Lower lobe of right lung (tissue), 2 donors: ENCODE data around the gene NOSTRIN. TPM values are rescaled to one million over a fixed set of nuclear protein-coding genes. Genes with fewer than 3 reads are reported as not detected.

ENCODE experiments used
- ATAC-seq, 2 donors: fragments of 200-7000 bp; cut with Tn5 transposase; one replicate each; pipeline ENCODE4 v1.9.1; 2020 to 2022; ENCODE audit warnings: mild to moderate bottlenecking in 2 of 2, moderate library complexity in 2 of 2
- DNase-seq: peaks from one replicate; pipeline ENCODE4 v3.0.0-alpha.2; 2020
- H3K27ac ChIP-seq: fragments of 200-600 bp; one replicate; pipeline ENCODE4 v1.8.0; 2022
- H3K27me3 ChIP-seq: fragments of 200-600 bp; one replicate; pipeline ENCODE4 v1.8.0; 2022; ENCODE audit warnings: low read depth
- H3K36me3 ChIP-seq: fragments of 200-600 bp; one replicate; pipeline ENCODE4 v1.8.0; 2022; ENCODE audit warnings: mild to moderate bottlenecking
- H3K4me1 ChIP-seq: fragments of 200-600 bp; one replicate; pipeline ENCODE4 v1.8.0; 2022
- H3K4me3 ChIP-seq: fragments of 200-600 bp; one replicate; pipeline ENCODE4 v1.8.0; 2022; ENCODE audit warnings: mild to moderate bottlenecking
- H3K9me3 ChIP-seq: fragments of 200-600 bp; one replicate; pipeline ENCODE4 v1.8.0; 2022
- intact Hi-C: fragments of 100-400 bp; cut with DNase I; formaldehyde crosslinking; loops from one replicate; pipeline ENCODE4 v1.11.0; 2022
- total RNA-seq: library from RNA; stranded (reverse); fragmentation: NEBNext Ultra II Directional; extraction: Animal tissue kit (Norgen Biotek cat#: 25700); gene quantifications from one replicate; pipeline ENCODE4 v1.2.1, GENCODE V29; 2021
- TF ChIP-seq, protein P1 (sequence below): fragments of 200-600 bp; IDR thresholded peaks from one replicate; pipeline ENCODE4 v1.8.0; 2022; ENCODE audit warnings: antibody characterized with exemption, mild to moderate bottlenecking
- donor health status: DM: no; HTN: yes; CAD: no; lungs with severe emphysema.

The NOSTRIN gene
- total RNA-seq, 1 donor from 2014 or later: 45.2 TPM

DNA sequence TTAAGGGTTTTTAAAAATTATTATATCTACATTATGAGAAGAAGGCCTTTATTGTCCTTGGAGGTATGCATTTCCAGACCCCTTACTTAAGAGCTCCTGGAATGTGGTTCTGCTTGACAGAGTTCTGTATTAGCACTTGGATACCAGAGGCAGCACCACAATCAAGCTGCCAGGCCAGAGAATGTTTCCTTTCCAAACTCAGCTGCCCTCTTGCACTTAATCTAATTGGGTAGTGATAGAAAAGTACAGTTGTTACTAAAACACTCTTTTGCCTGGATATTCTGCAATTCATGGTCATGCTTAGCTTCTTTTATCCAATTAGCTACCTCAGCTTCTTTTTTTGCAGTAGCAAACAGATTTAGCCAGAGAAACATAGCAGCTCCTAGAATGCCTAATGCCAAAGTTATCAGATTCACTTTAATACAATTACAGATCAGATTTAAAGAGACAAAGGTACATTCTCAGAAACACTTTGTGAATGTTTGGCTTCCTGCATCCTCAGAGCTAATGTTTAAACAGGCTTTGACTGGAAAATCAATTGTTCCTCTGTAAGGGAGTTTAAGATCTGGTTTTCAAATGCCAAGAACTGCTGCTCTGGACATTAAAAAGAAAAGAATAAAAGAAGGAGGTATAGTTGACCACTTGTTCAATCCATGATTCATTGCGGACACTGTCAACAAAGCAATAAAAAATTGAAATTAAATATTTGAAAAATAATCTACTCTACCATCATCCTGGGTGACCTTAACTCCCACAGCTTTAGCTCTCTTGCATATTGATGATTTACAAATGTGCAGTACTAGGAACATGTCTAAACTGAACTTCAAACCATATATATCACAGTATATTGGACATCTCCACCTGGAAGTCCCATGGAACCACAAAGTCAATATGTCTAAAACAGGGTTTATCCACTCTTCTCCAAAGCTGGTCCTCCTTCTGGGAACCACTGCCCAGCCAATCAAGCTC lies 12.8 kb downstream of the NOSTRIN start:
- DNase-seq (no peak), ATAC-seq (no peak)
- Histone ChIP-seq H3K9me3 (no peaks in the 10 kb centered on the region), H3K27me3 (no peaks in the 10 kb centered on the region), H3K4me3 (no peak overlapping the region), H3K36me3 (no peaks in the 10 kb centered on the region), H3K27ac (no peak overlapping the region), H3K4me1 (no peaks in the 10 kb centered on the region)
- intact Hi-C loops: no loop called here
- TF ChIP-seq, protein P1, sequence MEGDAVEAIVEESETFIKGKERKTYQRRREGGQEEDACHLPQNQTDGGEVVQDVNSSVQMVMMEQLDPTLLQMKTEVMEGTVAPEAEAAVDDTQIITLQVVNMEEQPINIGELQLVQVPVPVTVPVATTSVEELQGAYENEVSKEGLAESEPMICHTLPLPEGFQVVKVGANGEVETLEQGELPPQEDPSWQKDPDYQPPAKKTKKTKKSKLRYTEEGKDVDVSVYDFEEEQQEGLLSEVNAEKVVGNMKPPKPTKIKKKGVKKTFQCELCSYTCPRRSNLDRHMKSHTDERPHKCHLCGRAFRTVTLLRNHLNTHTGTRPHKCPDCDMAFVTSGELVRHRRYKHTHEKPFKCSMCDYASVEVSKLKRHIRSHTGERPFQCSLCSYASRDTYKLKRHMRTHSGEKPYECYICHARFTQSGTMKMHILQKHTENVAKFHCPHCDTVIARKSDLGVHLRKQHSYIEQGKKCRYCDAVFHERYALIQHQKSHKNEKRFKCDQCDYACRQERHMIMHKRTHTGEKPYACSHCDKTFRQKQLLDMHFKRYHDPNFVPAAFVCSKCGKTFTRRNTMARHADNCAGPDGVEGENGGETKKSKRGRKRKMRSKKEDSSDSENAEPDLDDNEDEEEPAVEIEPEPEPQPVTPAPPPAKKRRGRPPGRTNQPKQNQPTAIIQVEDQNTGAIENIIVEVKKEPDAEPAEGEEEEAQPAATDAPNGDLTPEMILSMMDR: no peak

DNA sequence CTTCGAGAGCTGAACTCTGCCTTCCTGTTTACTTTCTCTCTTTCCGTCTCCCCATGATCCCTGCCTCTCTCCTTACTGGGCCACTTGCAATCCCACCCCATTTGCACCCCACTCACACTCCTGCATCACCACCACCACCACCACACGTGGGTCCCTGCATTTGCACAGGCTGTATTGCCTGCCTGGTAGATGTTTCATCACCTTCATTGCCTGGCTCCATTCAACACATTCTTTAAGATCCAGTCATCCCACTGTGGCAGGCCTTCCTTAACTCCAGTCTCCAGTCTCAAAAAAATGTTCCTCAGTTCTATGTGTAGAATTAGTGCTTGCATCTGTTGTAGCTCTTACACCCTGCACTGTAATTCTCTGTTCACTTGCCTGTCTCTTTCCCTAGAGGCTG lies 13.9 kb downstream of the NOSTRIN start:
- TF ChIP-seq, protein P1: no peak
- H3K4me1 ChIP-seq: no peaks in the 10 kb centered on the region
- no peaks in the 10 kb centered on the region for H3K27me3 ChIP-seq
- no peak overlapping the region for H3K4me3 ChIP-seq
- no peaks in the 10 kb centered on the region for H3K9me3 ChIP-seq
- DNase-seq: no peak
- no peaks in the 10 kb centered on the region for H3K36me3 ChIP-seq
- H3K27ac ChIP-seq: no peak overlapping the region
- intact Hi-C loops: no loop called here
- no peak for ATAC-seq

DNA sequence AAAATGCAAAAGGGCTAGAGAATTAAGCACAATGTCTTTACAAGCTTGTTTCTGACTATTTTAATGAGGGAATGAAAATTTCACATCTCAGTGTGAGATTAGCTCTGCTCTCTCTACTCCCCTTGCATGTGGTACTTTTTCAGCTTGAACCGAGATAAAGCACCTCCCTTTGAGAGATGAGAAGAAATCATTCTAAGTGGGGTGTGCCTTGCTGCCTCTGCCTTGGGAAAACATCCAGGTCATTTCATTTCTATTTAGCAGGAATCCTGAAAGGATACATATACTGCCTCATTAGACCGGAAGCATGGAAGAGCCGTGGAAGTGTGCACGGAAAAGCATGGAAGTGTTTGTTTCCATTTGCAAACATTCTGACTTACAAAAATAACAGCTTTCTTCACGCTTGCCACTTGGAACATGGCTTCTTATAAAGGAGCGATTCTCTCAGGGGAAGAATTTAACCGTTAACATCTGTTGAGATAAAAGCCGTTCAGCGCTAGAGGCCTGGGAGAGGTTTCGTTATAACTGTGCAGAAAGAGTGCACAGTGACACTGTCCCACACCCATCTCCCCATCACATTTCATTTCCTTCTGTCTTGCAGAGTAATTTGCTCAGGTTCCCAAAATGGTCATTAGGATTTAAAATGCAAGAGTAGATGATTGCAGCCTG lies 16.7 kb downstream of the NOSTRIN start:
- no peak overlapping the region for H3K4me3 ChIP-seq
- DNase-seq (no peak), ATAC-seq (no peak)
- no peaks in the 10 kb centered on the region for H3K27me3 ChIP-seq
- no peaks in the 10 kb centered on the region for H3K4me1 ChIP-seq
- intact Hi-C loops: no loop called here
- TF ChIP-seq, protein P1: no peak
- no peak overlapping the region for H3K27ac ChIP-seq
- H3K36me3 ChIP-seq: no peaks in the 10 kb centered on the region
- no peaks in the 10 kb centered on the region for H3K9me3 ChIP-seq

DNA sequence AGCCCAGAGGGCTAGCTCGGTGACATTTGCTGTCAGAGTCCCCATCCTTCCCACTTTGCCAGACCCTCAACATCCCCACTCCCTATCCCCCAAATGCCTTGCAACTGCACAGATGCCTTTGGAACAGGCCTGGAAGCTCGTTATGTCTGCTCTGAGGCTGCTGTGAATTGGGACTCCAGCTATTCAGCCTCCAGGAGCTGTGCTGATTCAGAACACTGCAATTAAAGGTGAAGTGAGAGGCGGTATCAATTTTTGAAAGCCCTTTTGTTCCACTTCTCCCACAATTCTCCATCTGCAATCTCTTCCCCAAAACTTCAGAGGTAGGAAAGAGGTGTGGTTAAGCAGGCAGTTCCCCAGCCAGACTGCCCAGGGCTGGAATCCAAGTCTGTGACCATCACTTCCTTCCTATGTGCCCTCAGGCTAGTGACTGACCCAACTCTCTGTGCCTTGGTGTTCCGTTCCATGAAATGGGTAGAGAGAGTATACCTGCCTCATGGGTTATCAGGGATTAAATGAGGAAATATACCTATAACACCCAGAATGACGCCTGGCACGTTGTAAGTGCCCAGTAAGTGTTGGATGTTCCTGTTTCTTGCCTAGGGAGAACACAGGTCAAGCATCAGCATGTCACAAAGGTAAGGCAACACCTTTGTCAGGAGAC lies 17.5 kb downstream of the NOSTRIN start:
- Histone ChIP-seq H3K9me3 (no peaks in the 10 kb centered on the region), H3K4me3 (no peak overlapping the region), H3K4me1 (no peaks in the 10 kb centered on the region), H3K36me3 (no peaks in the 10 kb centered on the region), H3K27me3 (no peaks in the 10 kb centered on the region), H3K27ac (no peak overlapping the region)
- DNase-seq (no peak), ATAC-seq (no peak)
- intact Hi-C loops: no loop called here
- TF ChIP-seq, protein P1: no peak

DNA sequence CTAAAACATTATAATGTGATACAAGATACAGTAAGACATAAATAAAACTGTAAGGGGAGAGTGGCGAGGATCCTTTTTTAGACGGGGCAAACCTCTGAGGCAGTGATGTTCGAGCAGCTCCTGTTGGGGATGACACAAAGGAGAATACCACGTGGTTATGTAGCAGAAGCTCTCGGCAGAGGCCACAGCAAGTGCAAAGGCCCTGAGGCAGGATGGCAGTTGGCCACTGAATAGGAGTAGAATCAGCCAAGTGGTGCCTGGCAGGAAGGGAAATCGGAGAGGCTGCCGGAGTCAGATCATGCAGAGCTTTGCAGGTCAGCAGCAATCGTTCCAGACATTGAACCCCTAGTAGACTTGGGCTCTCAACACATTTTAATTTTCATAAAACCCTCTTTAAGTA lies 19.1 kb downstream of the NOSTRIN start:
- no peak for DNase-seq
- no peaks in the 10 kb centered on the region for H3K27me3 ChIP-seq
- H3K9me3 ChIP-seq: no peaks in the 10 kb centered on the region
- TF ChIP-seq, protein P1: no peak
- no peak overlapping the region for H3K4me3 ChIP-seq
- no peaks in the 10 kb centered on the region for H3K36me3 ChIP-seq
- no peak for ATAC-seq
- intact Hi-C loops: no loop called here
- H3K27ac ChIP-seq: no peak overlapping the region
- no peaks in the 10 kb centered on the region for H3K4me1 ChIP-seq
